ENCODE data around the gene CRISPLD2. TPM values are rescaled to one million over a fixed set of nuclear protein-coding genes. Genes with fewer than 3 reads are reported as not detected.

CRISPLD2 gene
- total and polyA plus RNA-seq, 10 of the 15 experiments (the other 5 are each of a cell fraction or from before 2014, with no cell fraction given), result 0.03 to 0.30 (median 0.08) TPM; not detected in 5

DNA sequence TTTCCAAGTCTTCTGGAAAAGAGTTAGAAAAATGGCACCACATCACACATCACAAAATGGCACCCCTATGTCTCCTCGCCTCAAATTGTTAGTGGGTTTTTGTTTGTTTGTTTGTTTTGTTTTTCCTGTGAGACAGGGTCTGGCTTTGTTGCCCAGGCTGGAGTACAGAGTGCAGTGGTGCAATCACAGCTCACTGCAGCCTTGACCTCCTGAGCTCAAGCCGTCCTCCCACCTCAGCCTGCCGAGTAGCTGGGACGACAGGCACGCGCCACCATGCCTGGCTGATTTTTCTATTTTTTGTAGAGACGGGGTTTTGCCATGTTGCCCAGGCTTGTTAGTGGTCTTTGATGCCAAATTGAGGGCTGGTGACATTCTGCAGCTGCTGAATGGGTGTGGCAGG, 3.8 kb upstream of the CRISPLD2 start:
- in situ Hi-C loops (cut with MboI) (no loop called here), intact Hi-C loops (cut with micrococcal nuclease; ENCODE audit: unreplicated experiment) (no loop called here)
- 17% methylated on average over 7 of the region's 7 CpGs for WGBS (ENCODE audit: insufficient coverage, insufficient replicate concordance, low lambda C conversion rate, missing lambda C conversion rate)
- ChIA-PET POLR2A (no interaction called here), SMC1A (ENCODE audit: uncharacterized antibody, unreplicated experiment) (interaction anchor here (0.7 kb wide), 1 partner anchor 581 kb away, joined by 3 read pairs; no protein-coding TSS in a partner anchor), RAD21 (ENCODE audit: unreplicated experiment) (no interaction called here), CTCF (no interaction called here)
- Histone ChIP-seq H3K9me3 (replicated peaks; ENCODE audit: control insufficient read depth, insufficient read depth, low read length) (no peaks in the 10 kb centered on the region; the same call in 2 of the 3 replicates), H4K20me1 (ENCODE audit: control insufficient read depth, insufficient read depth) (no peaks in the 10 kb centered on the region), H3K27me3 (replicated peaks in 1 of 2; ENCODE audit: control insufficient read depth in 2 of 2, insufficient read depth in 2 of 2, low read length in 1 of 2) (peaks cover 8 to 11% of the 10 kb centered on the region in 2 experiments; a peak in 3 of 4 replicates), H3K27ac (ENCODE audit: control insufficient read depth, insufficient read depth) (no peak overlapping the region), H3K36me3 (ENCODE audit: control insufficient read depth in 2 of 2, insufficient read depth in 2 of 2, low read length in 1 of 2) (no peaks in the 10 kb centered on the region), H3K4me3 (no peak overlapping the region), H3K4me1 (ENCODE audit: control insufficient read depth, insufficient read depth, low read length) (peaks cover 2% of the 10 kb centered on the region; the same call in 1 of the 2 replicates), H3K9ac (ENCODE audit: control insufficient read depth, insufficient read depth, low read length) (no peak overlapping the region), H3K4me2 (ENCODE audit: control insufficient read depth, insufficient read depth) (no peak overlapping the region), H3K79me2 (ENCODE audit: control insufficient read depth, insufficient read depth, low read length) (no peaks in the 10 kb centered on the region), H2AFZ (ENCODE audit: control insufficient read depth, low read depth, low read length) (no peak overlapping the region)
- no peak for FAIRE-seq
- ATAC-seq, result no peak
- DNase-seq (ENCODE audit: low read depth, low spot score), result no peak
- BruUV-seq (replicated peaks), result no TSS peak
- TF ChIP-seq RCOR1 (conservative IDR thresholded peaks at IDR 0.05; ENCODE audit: low read depth, low read length) (no peak), CBX5 (IDR thresholded peaks at IDR 0.05; ENCODE audit: low read depth) (no peak), ZNF384 (IDR thresholded peaks at IDR 0.05; ENCODE audit: borderline replicate concordance, low read depth, low read length) (no peak), CREM (IDR thresholded peaks at IDR 0.05; ENCODE audit: low read depth) (no peak), FOS (IDR thresholded peaks at IDR 0.05; ENCODE audit: borderline replicate concordance, extremely low read depth, insufficient read length) (no peak), SIN3A (IDR thresholded peaks at IDR 0.05; ENCODE audit: low read depth, low read length) (no peak), JUND (IDR thresholded peaks at IDR 0.05; ENCODE audit: low read depth, low read length) (no peak), RBBP5 (conservative IDR thresholded peaks at IDR 0.05) (no peak), SREBF1 (IDR thresholded peaks at IDR 0.05; ENCODE audit: low read length) (no peak), BMI1 (IDR thresholded peaks at IDR 0.05; ENCODE audit: borderline replicate concordance) (no peak), ZNF622 (IDR thresholded peaks at IDR 0.05) (no peak), MTA2 (IDR thresholded peaks at IDR 0.05; ENCODE audit: low read depth) (no peak), CEBPB (IDR thresholded peaks at IDR 0.05; ENCODE audit: borderline replicate concordance in 1 of 2, low read depth in 2 of 2, low read length in 2 of 2) (no peak)
- TF ChIP-seq, protein P1, sequence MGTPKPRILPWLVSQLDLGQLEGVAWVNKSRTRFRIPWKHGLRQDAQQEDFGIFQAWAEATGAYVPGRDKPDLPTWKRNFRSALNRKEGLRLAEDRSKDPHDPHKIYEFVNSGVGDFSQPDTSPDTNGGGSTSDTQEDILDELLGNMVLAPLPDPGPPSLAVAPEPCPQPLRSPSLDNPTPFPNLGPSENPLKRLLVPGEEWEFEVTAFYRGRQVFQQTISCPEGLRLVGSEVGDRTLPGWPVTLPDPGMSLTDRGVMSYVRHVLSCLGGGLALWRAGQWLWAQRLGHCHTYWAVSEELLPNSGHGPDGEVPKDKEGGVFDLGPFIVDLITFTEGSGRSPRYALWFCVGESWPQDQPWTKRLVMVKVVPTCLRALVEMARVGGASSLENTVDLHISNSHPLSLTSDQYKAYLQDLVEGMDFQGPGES (IDR thresholded peaks at IDR 0.05), result no peak
- TF ChIP-seq, protein P2, sequence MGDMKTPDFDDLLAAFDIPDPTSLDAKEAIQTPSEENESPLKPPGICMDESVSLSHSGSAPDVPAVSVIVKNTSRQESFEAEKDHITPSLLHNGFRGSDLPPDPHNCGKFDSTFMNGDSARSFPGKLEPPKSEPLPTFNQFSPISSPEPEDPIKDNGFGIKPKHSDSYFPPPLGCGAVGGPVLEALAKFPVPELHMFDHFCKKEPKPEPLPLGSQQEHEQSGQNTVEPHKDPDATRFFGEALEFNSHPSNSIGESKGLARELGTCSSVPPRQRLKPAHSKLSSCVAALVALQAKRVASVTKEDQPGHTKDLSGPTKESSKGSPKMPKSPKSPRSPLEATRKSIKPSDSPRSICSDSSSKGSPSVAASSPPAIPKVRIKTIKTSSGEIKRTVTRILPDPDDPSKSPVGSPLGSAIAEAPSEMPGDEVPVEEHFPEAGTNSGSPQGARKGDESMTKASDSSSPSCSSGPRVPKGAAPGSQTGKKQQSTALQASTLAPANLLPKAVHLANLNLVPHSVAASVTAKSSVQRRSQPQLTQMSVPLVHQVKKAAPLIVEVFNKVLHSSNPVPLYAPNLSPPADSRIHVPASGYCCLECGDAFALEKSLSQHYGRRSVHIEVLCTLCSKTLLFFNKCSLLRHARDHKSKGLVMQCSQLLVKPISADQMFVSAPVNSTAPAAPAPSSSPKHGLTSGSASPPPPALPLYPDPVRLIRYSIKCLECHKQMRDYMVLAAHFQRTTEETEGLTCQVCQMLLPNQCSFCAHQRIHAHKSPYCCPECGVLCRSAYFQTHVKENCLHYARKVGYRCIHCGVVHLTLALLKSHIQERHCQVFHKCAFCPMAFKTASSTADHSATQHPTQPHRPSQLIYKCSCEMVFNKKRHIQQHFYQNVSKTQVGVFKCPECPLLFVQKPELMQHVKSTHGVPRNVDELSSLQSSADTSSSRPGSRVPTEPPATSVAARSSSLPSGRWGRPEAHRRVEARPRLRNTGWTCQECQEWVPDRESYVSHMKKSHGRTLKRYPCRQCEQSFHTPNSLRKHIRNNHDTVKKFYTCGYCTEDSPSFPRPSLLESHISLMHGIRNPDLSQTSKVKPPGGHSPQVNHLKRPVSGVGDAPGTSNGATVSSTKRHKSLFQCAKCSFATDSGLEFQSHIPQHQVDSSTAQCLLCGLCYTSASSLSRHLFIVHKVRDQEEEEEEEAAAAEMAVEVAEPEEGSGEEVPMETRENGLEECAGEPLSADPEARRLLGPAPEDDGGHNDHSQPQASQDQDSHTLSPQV (IDR thresholded peaks at IDR 0.05), result no peak
- TF ChIP-seq, protein P3, sequence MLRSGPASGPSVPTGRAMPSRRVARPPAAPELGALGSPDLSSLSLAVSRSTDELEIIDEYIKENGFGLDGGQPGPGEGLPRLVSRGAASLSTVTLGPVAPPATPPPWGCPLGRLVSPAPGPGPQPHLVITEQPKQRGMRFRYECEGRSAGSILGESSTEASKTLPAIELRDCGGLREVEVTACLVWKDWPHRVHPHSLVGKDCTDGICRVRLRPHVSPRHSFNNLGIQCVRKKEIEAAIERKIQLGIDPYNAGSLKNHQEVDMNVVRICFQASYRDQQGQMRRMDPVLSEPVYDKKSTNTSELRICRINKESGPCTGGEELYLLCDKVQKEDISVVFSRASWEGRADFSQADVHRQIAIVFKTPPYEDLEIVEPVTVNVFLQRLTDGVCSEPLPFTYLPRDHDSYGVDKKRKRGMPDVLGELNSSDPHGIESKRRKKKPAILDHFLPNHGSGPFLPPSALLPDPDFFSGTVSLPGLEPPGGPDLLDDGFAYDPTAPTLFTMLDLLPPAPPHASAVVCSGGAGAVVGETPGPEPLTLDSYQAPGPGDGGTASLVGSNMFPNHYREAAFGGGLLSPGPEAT (IDR thresholded peaks at IDR 0.05; ENCODE audit: low read depth), result no peak
- TF ChIP-seq, protein P4, sequence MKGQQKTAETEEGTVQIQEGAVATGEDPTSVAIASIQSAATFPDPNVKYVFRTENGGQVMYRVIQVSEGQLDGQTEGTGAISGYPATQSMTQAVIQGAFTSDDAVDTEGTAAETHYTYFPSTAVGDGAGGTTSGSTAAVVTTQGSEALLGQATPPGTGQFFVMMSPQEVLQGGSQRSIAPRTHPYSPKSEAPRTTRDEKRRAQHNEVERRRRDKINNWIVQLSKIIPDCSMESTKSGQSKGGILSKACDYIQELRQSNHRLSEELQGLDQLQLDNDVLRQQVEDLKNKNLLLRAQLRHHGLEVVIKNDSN (IDR thresholded peaks at IDR 0.05; ENCODE audit: borderline replicate concordance, extremely low read length, insufficient read depth, low read depth, low read length), result no peak

All from GM12878 (cell line).